Hepatocyte (in vitro differentiated cells): ENCODE measurements around the gene DDX56. TPM values are rescaled to one million over a fixed set of nuclear protein-coding genes. Genes with fewer than 3 reads are reported as not detected.

Experiments used
- DNase-seq: peaks from one replicate; pipeline ENCODE4 v3.0.0-alpha.2; 2016; ENCODE audit warnings: low spot score
- H2AFZ ChIP-seq: fragments of 200-600 bp; sonication (generic); 2 replicates; pipeline ENCODE4 v1.6.0; 2016; ENCODE audit warnings: antibody characterized with exemption, mild to moderate bottlenecking
- H3K27ac ChIP-seq: fragments of 200-600 bp; sonication (generic); 2 replicates; pipeline ENCODE4 v1.5.1; 2016; ENCODE audit warnings: mild to moderate bottlenecking
- H3K27me3 ChIP-seq: fragments of 200-600 bp; sonication (generic); 2 replicates; pipeline ENCODE4 v1.6.1; 2016
- H3K36me3 ChIP-seq: fragments of 200-600 bp; sonication (generic); replicated peaks from 2 replicates; pipeline ENCODE4 v1.5.1; 2016; ENCODE audit warnings: low read depth; ENCODE audit not compliant: insufficient read depth
- H3K4me1 ChIP-seq: fragments of 200-600 bp; sonication (generic); 2 replicates; pipeline ENCODE4 v1.5.1; 2016; ENCODE audit warnings: mild to moderate bottlenecking, moderate library complexity; ENCODE audit not compliant: insufficient read depth
- H3K4me2 ChIP-seq: fragments of 200-600 bp; sonication (generic); 2 replicates; pipeline ENCODE4 v1.6.0; 2016
- H3K4me3 ChIP-seq: fragments of 200-600 bp; sonication (generic); 2 replicates; pipeline ENCODE4 v1.5.1; 2016; ENCODE audit warnings: mild to moderate bottlenecking
- H3K79me2 ChIP-seq: fragments of 200-600 bp; sonication (generic); 2 replicates; pipeline ENCODE4 v1.6.0; 2017; ENCODE audit warnings: mild to moderate bottlenecking
- H3K9me2 ChIP-seq: fragments of 200-600 bp; sonication (generic); replicated peaks from 2 replicates; pipeline ENCODE4 v1.6.0; 2017; ENCODE audit warnings: mild to moderate bottlenecking; ENCODE audit not compliant: insufficient read depth
- H3K9me3 ChIP-seq: fragments of 200-600 bp; sonication (generic); 2 replicates; pipeline ENCODE4 v1.5.1; 2016; ENCODE audit warnings: low read depth, mild to moderate bottlenecking
- H4K20me1 ChIP-seq: fragments of 200-600 bp; sonication (generic); 2 replicates; pipeline ENCODE4 v1.6.0; 2016; ENCODE audit warnings: mild to moderate bottlenecking; ENCODE audit not compliant: insufficient read depth, poor library complexity, severe bottlenecking
- CTCF ChIP-seq: fragments of 200-600 bp; sonication (generic); IDR thresholded peaks from 2 replicates; pipeline ENCODE4 v1.5.1; 2016; ENCODE audit warnings: antibody characterized with exemption, mild to moderate bottlenecking; ENCODE audit not compliant: poor library complexity
- EZH2 ChIP-seq: fragments of 200-600 bp; sonication (generic); IDR thresholded peaks from 2 replicates; pipeline ENCODE4 v1.6.1; 2016; ENCODE audit warnings: antibody characterized with exemption, mild to moderate bottlenecking, borderline replicate concordance
- EZH2phosphoT487 ChIP-seq: fragments of 200-600 bp; sonication (generic); IDR thresholded peaks from one replicate; pipeline ENCODE4 v1.6.1; 2018; ENCODE audit warnings: antibody characterized with exemption, mild to moderate bottlenecking, low read depth, moderate library complexity; ENCODE audit not compliant: unreplicated experiment, severe bottlenecking
- WGBS: methylation state at CpG from one replicate; pipeline ENCODE4 v1.1.6; 2016; ENCODE audit warnings: low lambda C conversion rate; ENCODE audit errors: missing lambda C conversion rate; 5-methylcytosine and 5-hydroxymethylcytosine counted together
- polyA plus RNA-seq: library from polyadenylated mRNA; unstranded; fragments of >200 nt; fragmentation: Nextera tagmentation; extraction: Ambion mirVana; gene quantifications from 2 replicates; pipeline ENCODE4 v1.2.1, GENCODE V29; 2016
- total RNA-seq: library from RNA; depleted of rRNA; stranded (reverse); fragments of >200 nt; gene quantifications from 2 replicates; pipeline ENCODE4 v1.2.3, GENCODE V29; 2014

DDX56 gene
- total and polyA plus RNA-seq, 2 experiments from 2014 or later, result 57.1 to 85.0 TPM

- H3K4me1 ChIP-seq, result peaks cover 17% of the 10 kb centered on the region
- H3K36me3 ChIP-seq, result no peaks in the 10 kb centered on the region
- peaks cover 24% of the 10 kb centered on the region for H3K79me2 ChIP-seq
- 47% methylated on average over 5 of the region's 5 CpGs for WGBS
- peak overlapping the region; percentile 72 for H3K27ac ChIP-seq
- no peaks in the 10 kb centered on the region for H3K9me3 ChIP-seq
- no peaks in the 10 kb centered on the region for H3K9me2 ChIP-seq
- H3K4me3 ChIP-seq, result no peak overlapping the region
- no peak for DNase-seq
- TF ChIP-seq EZH2 (no peak), CTCF (no peak), EZH2phosphoT487 (no peak)
- no peak overlapping the region for H2AFZ ChIP-seq
- no peaks in the 10 kb centered on the region for H4K20me1 ChIP-seq
- H3K4me2 ChIP-seq, result peak overlapping the region; percentile 7
- H3K27me3 ChIP-seq, result no peaks in the 10 kb centered on the region
Observed at GRCh38 chr7:44534087-44534486, 39.6 kb downstream of the DDX56 start.

GRCh38 chr7:44533301-44534055 is 40.2 kb downstream of the DDX56 start:
- H3K79me2 ChIP-seq, result peaks cover 18% of the 10 kb centered on the region
- no peaks in the 10 kb centered on the region for H3K9me3 ChIP-seq
- no peaks in the 10 kb centered on the region for H3K36me3 ChIP-seq
- DNase-seq, result no peak
- H3K4me3 ChIP-seq, result no peak overlapping the region
- peak overlapping the region; percentile 7 for H3K4me2 ChIP-seq
- no peak overlapping the region for H2AFZ ChIP-seq
- peak overlapping the region; percentile 65 for H3K27ac ChIP-seq
- no peak for TF ChIP-seq CTCF
- TF ChIP-seq EZH2, result no peak
- TF ChIP-seq EZH2phosphoT487, result no peak
- H4K20me1 ChIP-seq, result no peaks in the 10 kb centered on the region
- no peaks in the 10 kb centered on the region for H3K27me3 ChIP-seq
- H3K9me2 ChIP-seq, result no peaks in the 10 kb centered on the region
- H3K4me1 ChIP-seq, result peaks cover 17% of the 10 kb centered on the region
- 82% methylated on average over 8 of the region's 8 CpGs for WGBS

GRCh38 chr7:44531421-44532380 is 42.0 kb downstream of the DDX56 start:
- no peak overlapping the region for H3K4me3 ChIP-seq
- no peaks in the 10 kb centered on the region for H4K20me1 ChIP-seq
- peaks cover 9% of the 10 kb centered on the region for H3K4me1 ChIP-seq
- no peaks in the 10 kb centered on the region for H3K9me2 ChIP-seq
- TF ChIP-seq EZH2, result no peak
- no peak for DNase-seq
- H3K4me2 ChIP-seq, result no peak overlapping the region
- peaks cover 1% of the 10 kb centered on the region for H3K79me2 ChIP-seq
- 88% methylated on average over 17 of the region's 17 CpGs for WGBS
- H3K27ac ChIP-seq, result no peak overlapping the region
- no peaks in the 10 kb centered on the region for H3K9me3 ChIP-seq
- no peaks in the 10 kb centered on the region for H3K36me3 ChIP-seq
- no peaks in the 10 kb centered on the region for H3K27me3 ChIP-seq
- H2AFZ ChIP-seq, result no peak overlapping the region

- Histone ChIP-seq H3K27ac (no peak overlapping the region), H3K27me3 (no peaks in the 10 kb centered on the region), H3K4me1 (peaks cover 9% of the 10 kb centered on the region), H3K9me2 (no peaks in the 10 kb centered on the region), H3K9me3 (no peaks in the 10 kb centered on the region), H2AFZ (no peak overlapping the region), H3K79me2 (no peaks in the 10 kb centered on the region), H3K36me3 (no peaks in the 10 kb centered on the region), H4K20me1 (no peaks in the 10 kb centered on the region), H3K4me3 (no peak overlapping the region), H3K4me2 (no peak overlapping the region)
- TF ChIP-seq CTCF (no peak), EZH2phosphoT487 (no peak)
- 93% methylated on average over 10 of the region's 10 CpGs for WGBS
- DNase-seq, result no peak
Observed at GRCh38 chr7:44530990-44531389, 42.7 kb downstream of the DDX56 start.
